G401 (cell line): ENCODE data around the gene MAP7D2. TPM values are rescaled to one million over a fixed set of nuclear protein-coding genes. Genes with fewer than 3 reads are reported as not detected.
A peak's percentile ranks its signal among the peaks of the same experiment; 100 is the strongest.

Source experiments
- DNase-seq: peaks from one replicate; pipeline ENCODE4 v3.0.0-alpha.2; 2015; ENCODE audit warnings: low spot score
- in situ Hi-C: cut with HindIII; loops from 2 replicates; pipeline ENCODE4 v1.10.0; 2016; ENCODE audit warnings: low sequenced_read_pairs, mixed read lengths
- total RNA-seq: library from RNA; depleted of rRNA; stranded (reverse); fragments of >200 nt; shearing (Covaris generic); gene quantifications from 2 replicates; pipeline ENCODE4 v1.2.3, GENCODE V29; 2014

The MAP7D2 gene
- total RNA-seq, 1 experiment from 2014 or later = not detected

DNA sequence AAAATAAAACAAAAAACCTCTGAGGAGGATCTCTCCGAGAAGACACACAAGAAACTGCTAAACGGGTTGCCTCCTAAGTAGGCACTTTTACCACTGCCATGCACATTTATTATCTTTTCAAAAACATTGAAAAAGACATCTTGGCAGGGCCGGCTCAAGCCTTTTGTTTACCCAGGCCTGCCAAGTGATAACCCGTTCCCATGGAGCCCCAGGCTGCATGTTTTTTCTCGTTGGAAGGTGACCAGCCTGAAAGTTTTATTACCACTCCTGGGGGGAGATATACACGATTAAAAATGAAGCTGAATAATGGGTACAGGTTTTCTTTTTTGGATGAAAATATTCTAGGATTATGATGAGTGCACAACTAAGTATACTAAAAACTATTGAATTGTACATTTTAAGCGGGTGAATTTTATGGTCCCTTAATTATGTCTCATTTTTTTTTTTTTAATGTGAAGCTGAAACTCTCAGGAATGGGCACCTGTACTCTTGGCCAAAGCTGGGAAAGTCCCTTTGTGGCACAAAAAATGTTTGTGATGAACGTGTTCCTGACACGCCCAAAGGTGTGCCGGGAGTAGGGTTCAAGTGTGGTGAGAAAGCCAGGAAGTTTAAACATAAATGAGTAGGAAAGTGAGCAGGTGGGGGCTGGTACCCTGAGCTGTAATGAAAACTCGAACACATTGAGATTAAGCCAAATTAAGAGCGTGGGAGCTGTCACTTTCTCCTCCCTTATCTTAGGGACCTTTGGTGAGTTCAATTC lies 1.5 kb upstream of the MAP7D2 start:
- no peak for DNase-seq
- in situ Hi-C loops = no loop called here

- in situ Hi-C loops = no loop called here
- DNase-seq = no peak
These were observed 575 bp downstream of the MAP7D2 start for GRCh38 chrX:20116087-20116576.

DNA sequence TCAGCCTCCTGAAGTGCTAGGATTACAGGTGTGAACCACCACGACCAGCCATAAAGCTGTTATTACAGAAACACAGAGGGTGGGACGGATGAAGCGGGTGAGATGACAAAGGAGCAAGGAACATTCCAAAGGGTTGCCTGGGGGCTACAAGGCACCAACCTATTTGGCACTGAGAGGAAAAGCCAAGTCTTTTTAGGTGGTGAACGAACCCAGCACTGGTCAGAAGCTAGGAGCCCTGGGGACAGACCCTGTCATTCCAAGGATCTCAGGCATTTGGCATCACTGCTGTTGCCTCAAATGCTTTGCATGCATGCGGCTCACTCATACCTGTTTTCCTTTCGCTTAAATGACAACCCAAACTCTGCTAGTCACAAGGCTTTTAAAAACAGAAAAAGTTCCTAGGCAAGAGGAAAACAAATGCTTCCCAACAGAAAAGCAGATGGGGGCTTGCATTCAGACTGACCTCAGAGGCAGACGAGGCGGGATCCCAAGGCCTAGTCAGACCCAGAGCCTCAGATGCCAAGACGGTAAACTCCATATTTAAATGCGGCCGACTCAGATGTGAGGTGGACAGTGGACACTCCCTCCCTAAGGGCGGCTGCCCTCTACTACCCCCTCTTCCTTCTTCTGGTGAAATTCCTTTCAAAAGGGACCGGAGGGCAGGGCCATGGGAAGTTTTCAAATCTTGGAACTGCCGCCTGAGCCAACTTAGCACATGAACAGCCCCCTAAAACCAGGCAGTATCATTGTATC lies 4.5 kb downstream of the MAP7D2 start:
- DNase-seq = no peak
- in situ Hi-C loops = no loop called here

GRCh38 chrX:20111271-20111670 lies 5.4 kb downstream of the MAP7D2 start:
- in situ Hi-C loops = no loop called here
- DNase-seq = no peak

- in situ Hi-C loops = no loop called here
- no peak for DNase-seq
These were observed 14.6 kb downstream of the MAP7D2 start for GRCh38 chrX:20101934-20102581.

DNA sequence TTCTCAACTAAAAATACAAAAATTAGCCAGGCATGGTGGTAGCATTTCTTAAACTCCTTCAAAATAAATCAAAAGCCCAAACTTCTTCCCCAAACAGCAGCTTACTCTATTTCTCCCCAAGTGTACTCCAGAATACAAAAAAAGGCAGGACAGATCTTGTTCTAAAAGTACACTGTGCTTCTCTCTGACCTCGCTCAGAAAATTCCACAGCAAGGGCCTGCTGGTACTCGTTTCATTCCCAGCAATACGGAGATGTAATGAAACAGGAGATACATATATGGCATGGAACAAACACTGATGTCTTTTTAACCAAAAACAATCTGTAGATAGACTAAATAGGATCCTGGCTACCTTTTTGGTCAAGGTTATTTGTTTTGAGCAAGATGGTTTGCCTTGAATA lies 25.2 kb downstream of the MAP7D2 start:
- no peak for DNase-seq
- in situ Hi-C loops = no loop called here

- in situ Hi-C loops = no loop called here
- DNase-seq = no peak
These were observed 26.9 kb downstream of the MAP7D2 start for GRCh38 chrX:20089845-20090244.

DNA sequence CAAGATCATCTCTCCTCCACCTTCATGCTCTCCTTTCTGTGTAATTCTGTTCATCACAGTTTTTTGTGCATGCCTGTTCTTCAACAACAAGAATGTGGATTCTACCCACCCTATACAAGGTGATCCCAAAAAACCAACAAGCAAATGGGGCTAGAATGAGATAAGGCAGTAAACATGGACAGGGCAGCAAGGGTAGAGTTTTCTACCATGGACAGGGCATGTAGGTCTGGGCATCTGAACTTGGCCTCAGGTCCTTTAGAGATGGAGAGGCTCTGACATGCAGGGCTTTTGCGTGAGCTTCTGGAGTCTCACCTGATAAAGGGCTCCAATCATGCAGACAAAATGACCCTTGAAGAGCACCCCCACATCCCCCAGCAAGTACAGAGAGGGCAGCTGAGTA lies 36.4 kb downstream of the MAP7D2 start:
- in situ Hi-C loops = no loop called here

DNA sequence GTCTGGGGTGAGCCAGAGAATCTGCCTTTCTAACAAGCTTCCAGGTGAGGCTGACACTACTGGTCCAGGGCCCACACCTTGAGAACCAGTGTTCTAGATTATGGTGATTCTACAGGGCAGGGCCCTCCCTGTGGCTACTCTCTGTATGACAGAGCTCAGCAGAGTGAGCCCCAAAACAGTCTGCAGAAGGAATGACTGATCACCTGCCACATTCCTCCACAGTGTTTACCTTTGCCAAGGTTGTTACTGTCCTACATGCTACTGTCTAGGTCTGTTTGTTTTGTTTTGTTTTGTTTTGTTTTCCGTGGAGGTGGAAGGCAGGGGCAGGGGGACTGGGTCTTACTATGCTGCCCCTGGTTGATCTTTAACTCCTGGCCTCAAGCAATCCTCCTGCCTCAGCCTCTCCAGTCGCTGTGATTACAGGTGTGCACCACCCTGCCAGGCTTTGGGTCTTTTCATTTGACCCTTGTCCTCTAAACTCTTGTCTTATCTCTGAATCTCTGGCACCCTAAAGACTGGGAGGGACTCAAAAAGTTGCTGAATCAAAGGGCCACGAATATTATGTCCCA lies 45.1 kb downstream of the MAP7D2 start:
- no peak for DNase-seq

More for the DNA sequence above, 36.4 kb downstream of the MAP7D2 start:
- DNase-seq = no peak

DNA sequence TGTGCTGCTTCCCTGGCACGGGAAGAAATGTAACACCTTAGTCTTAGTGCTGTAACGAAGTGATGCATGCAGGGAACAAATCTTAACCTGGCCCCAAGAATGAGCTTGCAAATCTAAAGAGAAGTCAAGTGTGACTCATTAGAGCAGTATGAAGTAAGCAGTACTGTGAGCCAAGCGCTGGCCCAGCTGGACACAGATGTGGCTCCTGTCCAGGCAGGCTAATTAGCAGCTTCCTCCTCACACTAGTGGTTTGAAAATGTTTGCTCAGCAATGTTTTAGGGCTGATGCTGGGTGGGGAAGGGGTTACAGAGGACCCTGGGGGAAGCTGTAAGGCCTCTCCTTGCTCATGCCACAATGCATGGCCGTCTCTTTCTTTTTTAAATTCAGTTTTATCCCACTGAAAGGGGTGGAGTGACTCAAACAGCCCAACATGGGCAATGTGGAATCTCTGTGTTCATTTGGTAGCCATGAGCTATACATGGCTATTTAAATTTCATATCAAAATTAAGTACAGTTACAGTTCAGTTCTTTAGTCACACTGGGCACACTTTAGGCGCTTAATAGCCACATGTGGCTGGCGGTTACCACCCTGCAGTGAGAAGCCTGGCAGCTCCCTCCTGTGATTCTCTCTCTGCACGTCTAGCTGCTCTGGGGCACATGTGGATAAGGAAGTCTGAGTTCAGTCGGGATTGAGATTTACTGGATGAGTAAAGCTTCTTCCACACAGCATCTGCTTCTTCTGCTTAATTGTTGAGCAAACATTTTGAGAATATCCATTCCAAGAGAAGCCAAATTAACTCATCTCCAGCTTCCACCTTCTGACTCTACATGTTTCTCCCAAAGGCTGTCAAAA lies 48.8 kb downstream of the MAP7D2 start:
- in situ Hi-C loops = no loop called here
- DNase-seq = no peak

More for the DNA sequence above, 45.1 kb downstream of the MAP7D2 start:
- in situ Hi-C loops = no loop called here

DNA sequence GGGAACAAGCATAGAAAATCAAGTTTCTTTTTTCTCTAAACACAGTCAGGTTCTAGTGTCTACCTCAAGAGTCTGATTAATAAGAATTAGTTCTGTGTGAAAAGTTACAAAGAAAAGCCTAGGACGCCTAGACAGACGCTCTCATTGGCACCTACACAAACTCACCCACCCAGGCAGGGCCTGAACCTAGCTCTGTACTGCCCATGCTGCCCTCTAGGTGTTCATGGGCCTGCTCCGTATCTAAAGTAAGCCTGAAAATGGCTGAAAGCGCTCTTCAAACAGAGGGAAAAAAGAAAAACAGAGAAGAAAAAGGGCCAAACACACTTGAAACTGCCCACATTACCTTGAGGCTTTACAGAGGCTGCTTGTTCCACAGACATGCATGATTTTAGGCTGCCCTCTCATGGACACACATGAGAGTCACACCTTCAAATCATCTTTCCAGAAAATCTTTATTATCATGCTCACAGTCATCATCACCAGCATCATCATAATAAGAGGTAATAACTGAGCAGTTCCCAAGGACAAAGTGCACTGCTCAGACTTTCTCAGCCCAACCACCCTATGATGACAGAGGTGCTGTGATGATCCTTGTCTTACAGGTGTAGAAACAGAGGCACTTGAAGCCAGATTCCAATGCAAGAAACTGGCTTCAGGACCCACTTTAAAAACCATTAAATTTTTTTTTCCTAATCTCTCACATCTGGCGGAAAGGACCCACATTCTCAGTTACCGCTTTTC lies 49.6 kb downstream of the MAP7D2 start:
- peak; percentile 53 for DNase-seq
- in situ Hi-C loops = no loop called here

DNA sequence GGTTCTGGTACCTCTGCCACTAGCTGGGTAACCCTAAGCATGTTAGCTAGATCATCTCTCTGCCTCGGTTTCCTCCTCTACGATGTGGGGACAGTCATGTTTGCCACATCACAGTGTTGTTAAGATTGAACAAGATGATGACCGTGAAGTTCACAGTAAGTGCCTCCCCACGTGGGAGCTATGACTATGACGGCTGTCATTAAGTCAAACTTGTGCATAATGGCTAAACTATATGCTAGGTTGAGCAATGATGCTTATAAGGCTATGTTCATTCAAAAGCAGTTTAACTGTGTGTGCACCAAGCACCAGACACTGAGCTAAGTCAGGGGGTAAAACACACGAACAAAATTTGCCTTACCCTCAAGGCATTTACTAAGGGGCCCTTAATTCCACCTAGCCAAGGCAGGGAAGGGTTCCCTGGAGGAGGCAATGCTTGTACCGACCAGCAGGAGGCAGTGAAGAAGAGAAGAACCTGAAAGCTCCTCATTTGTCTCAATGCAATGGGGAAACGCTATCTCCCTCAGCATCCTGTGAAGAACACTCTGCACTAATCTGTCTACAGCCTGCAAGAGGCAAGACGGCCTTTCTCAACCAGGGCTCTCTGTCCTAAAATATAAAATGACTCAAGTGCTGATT lies 52.9 kb downstream of the MAP7D2 start:
- DNase-seq = no peak
- in situ Hi-C loops = no loop called here

DNA sequence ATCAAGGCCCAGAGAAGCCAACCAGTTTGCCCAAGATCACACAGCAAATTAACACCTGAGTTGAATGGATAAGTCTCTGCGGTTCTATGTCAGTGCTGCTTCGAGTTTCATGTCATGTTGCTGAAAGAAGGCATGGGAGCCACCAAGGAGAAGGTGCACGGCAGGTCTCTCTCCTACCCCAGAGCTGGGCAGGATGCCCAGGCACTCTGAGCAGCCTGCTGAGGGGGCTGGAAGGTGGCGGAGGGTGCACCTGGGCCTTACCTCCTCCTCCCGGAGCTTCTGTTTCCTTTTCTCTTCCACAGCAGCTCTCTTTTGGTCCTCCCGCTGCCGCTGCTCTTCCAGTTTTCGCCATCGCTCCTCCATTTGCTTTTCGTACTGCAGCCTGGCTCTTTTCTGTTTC lies 53.6 kb downstream of the MAP7D2 start:
- DNase-seq = no peak
- in situ Hi-C loops = no loop called here

DNA sequence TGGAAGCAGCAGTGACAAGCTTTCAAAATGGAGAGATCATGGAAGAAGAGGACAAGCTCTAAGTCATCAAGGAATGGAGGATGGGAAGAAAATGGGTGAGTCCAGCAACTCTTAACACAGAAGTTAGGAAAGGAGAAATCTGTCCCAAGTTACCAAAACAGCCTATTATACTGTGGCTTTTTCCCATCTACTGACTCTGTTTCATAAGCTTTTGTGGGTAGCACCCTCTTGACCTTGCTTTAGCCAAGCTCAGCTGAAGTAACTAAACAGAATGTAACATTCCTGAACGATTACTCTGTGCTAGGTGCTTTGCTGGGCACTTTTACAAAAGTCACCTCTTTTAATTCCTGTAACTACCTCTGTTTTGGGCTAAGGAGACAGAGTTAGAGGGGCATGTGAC lies 54.9 kb downstream of the MAP7D2 start:
- in situ Hi-C loops = no loop called here
- DNase-seq = no peak

- in situ Hi-C loops = no loop called here
- DNase-seq = no peak
These were observed 55.6 kb downstream of the MAP7D2 start for GRCh38 chrX:20060961-20061748.

DNA sequence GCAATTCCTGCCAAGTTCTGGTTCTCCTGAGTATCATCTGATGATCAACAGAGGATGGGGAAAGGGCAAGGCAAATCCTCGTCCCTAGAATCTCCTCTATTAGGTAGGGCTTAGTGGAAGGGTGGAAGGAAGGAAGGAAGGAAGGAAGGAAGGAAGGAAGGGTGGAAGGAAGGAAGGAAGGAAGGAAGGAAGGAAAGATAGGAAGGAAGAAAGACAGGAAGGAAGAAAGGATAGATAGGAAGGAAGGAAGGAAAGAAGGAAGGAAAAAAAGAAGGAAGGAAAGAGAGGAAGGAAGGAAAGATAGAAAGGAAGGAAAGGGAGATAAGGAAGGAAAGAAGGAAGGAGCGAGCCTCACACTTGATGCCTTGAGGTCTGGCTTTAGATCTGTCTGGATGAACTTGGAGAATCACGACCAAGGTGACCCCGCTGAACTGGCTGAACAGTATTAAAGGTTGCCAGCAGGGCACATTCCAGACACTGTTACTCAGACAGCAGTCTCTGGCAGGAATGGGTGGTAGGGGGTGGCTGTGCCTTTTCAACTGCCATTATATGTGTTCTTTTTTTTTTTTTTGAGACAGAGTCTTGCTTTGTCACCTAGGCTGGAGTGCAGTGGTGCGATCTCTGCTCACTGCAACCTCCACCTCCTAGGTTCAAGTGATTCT lies 57.1 kb downstream of the MAP7D2 start:
- in situ Hi-C loops = no loop called here
- no peak for DNase-seq

GRCh38 chrX:20057479-20057878 lies 59.2 kb downstream of the MAP7D2 start:
- no peak for DNase-seq
- in situ Hi-C loops = no loop called here
